ENCODE data around the gene PPP1R7.

GRCh38 chr2:241135737-241136136 is 14.5 kb upstream of the PPP1R7 start:
- no peak for TF ChIP-seq CTCF (IDR thresholded peaks at IDR 0.05)
- TF ChIP-seq EP300 (IDR thresholded peaks at IDR 0.05), result no peak
- no peak for TF ChIP-seq POLR2A (IDR thresholded peaks at IDR 0.05; ENCODE audit: low read depth)

All from esophagus muscularis mucosa (tissue), 4 donors.